HG03175 (cell line): ENCODE data around the gene SORT1.
"Not testable (repeated sequence)": the region's sequence is repeated elsewhere in the genome, so short reads cannot be mapped to it uniquely, and the experiment has no call there.

Experiments used
- ATAC-seq: cut with Tn5 transposase; IDR thresholded peaks from one replicate; pipeline ENCODE4 v1.9.1; 2021; ENCODE audit warnings: mild to moderate bottlenecking, moderate library complexity; ENCODE audit not compliant: unreplicated experiment

The SORT1 gene

DNA sequence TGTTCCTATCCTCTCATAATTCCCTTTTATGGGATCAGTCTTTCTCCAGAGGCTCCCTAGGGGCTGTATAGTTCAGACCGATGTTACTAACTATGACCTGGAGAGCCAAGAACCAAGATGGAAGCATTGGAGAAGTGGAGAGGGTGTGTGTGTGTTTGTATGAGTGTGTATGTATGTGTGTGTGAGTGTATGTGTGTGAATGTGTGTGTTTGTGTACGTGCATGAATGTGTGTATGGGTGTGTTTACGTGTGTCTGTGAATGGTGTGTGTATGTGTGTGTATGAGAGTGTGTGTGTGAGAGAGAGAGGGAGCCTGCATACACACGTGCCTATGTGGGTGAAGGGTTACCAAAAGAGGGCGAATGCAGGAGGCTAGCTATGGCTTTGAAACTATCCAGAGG lies 95.8 kb downstream of the SORT1 start:
- no peak for ATAC-seq

DNA sequence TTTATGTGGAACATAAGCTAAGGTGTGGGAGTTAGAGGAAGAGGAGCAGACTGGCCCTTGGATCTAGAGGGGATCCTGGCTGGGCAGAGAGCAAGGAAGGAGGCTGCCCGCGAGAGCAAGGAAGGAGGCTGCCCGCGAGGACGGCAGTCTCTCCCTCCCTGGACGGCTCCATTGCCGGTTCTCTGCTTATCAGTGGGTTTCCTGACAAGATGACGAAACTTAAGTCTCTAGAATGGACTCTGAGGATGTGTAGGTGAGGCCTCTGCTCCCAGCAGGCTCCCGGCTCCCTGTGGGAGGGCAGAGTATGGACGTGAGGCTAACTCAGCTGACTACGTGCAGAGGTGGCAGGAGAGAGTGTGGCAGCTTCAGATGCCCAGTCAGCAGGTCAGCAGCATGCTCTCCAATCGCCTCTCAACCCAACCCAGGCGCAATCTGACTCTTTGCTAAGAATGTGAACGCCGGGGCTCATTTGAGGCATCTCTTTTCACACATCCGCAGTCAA lies 97.0 kb downstream of the SORT1 start:
- ATAC-seq = no peak

DNA sequence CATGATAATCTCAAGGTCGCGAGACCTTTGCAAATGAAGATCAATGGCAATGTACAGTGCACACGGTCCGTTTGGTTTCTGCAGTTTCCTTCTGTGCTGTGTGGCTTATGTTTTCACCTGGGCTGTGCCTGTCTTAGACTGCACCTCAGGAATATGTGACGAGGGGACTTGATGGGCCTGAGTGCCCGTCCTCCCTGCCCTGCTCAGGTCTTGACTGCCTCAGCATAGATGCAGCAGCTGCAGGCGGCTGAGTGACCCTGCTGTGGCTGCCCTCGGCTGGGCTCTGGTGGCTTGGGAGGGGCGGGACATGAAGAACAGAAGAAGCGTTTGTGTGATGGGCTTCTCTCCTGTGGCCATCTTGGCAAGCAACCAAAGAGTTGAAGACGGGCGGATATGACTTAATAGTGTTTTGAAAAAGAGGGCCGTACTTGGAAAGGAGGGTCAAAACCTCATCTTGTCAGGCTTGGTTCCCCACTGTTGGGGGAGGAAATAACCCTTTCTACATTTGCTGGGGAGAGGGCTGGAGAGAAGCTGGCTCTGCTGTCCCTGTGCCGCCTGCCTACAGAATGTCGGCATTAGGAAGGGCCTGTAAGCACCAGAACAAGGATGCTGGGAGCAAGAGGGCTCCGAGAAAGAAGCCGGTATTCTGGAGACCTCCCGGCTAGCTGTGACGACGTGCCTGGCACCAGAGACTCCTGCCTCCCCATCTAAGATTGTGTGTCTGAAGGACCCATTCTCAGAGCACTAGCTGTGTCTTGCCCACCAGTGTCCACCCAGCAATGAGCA lies 98.0 kb downstream of the SORT1 start:
- ATAC-seq = no peak

GRCh38 chr1:109298666-109299557 lies 98.8 kb downstream of the SORT1 start:
- no peak for ATAC-seq

DNA sequence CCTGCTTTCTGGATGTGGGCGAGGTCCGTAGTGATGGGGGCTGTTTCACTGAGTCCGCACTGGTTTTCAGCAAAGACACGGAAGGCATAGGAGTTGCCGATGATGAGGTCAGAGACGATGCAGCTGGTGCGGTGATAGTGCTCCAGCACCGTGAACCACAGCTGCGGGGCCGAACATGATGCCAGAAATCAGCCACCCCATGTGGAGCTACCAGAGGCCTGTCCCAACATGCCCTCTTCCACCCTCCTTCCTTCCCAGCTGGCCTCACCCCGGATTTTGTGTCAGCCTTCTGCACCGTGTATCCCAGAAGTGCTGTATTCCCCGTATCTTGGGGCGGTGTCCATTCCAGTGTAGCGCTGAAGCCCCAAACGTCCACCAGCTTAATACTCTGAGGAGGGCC lies 100.9 kb downstream of the SORT1 start:
- ATAC-seq = no peak

DNA sequence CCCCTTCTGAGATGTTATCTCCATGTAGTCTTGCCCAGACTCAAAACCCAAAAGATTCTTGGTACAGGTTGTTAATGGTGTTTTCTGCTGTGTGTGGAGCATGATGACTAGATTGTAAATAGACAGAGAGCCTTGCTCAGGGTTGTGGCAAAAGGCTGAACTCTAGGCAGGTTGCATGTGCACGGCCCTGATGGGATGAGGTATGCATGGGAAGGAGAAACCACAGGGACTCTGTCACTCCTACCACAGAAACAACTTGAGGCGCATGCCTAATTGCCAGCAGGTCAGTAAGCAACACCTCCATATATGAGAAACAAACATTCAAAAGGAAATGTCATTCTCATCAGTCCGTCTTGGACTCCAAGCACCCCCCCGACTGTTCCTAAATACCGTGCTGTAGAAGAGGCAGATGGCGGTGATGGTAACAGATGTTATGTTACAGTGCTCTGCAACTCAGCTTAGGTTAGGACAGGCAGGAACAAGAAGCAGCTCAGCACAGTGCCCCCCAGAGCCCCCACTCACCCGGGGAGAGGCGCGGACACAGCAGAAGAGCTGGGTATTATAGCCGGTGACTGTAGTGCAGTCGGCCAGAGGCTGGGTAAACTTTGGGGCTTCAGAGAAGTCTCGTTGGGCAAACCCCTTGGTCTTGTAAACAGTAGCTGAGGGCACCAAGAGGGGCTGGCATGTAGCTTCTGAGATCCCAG lies 101.9 kb downstream of the SORT1 start:
- no peak for ATAC-seq

DNA sequence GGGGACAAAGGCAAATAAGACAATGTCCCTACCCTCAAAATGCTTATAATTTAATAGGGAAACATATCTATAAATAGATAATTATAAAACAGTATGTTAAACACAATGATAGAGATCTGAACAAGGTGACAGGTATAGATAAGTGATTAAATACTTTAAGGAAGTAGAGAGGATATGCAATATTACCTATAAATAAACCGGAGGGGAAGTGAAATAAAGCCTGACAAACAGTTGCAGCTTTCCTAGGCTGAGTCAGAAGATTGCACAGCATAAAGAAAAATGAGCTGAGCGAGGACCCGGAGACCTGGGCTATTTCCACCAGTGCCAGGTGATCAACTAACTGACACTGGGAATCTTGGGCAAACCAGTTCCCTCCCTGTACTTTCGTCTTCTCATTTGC lies 103.2 kb downstream of the SORT1 start:
- ATAC-seq = no peak

DNA sequence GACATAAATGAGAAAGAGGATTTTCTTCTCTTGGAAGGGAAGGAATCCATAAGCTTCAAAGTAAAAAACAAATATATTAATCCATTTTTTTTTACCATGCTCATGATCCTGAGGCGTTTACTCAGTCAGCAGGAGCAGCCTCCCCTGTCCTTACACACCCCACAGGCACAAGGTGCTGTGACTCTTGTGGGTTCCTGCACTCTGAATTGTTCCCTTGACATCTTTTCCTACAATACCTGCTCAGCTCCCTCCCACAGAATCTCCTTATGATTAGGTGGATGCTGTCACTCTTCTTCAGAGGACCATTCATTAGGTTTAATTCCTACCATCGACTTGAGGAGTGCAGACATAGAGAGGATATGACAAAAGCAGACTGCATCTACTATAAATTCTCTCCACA lies 104.7 kb downstream of the SORT1 start:
- no peak for ATAC-seq

- ATAC-seq = no peak
Observed at GRCh38 chr1:109292364-109292763, 105.4 kb downstream of the SORT1 start.

DNA sequence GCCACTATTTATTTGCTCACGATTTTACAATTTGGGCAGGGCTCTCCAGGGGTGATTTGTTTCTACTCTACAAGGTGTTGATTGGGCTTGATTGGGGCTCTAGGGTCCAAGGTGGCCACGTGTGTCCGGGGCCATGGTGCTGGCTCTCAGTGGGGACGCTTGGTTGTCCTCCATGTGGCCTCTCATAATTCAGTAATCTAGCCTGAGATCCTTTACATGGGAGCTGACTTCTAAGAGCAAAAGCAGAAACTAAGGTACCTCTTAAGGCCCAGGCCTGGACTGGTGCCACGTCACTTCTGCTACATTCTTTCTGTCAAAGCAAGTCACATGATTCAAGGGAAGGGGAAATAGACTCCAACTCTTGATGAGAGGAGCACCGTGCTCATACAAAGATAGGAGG lies 106.7 kb downstream of the SORT1 start:
- ATAC-seq = no peak

- no peak for ATAC-seq
Observed at GRCh38 chr1:109290137-109290536, 107.6 kb downstream of the SORT1 start.

GRCh38 chr1:109286762-109287161 lies 111.0 kb downstream of the SORT1 start:
- not testable (repeated sequence) for ATAC-seq

- ATAC-seq = no peak
Observed at GRCh38 chr1:109283748-109284600, 113.7 kb downstream of the SORT1 start.

- ATAC-seq = peak; percentile 99
Observed at GRCh38 chr1:109282952-109283747, 114.6 kb downstream of the SORT1 start, which contains the start of gene PSRC1. TSS of gene PSRC1 (minus strand) at chr1:109283145.

DNA sequence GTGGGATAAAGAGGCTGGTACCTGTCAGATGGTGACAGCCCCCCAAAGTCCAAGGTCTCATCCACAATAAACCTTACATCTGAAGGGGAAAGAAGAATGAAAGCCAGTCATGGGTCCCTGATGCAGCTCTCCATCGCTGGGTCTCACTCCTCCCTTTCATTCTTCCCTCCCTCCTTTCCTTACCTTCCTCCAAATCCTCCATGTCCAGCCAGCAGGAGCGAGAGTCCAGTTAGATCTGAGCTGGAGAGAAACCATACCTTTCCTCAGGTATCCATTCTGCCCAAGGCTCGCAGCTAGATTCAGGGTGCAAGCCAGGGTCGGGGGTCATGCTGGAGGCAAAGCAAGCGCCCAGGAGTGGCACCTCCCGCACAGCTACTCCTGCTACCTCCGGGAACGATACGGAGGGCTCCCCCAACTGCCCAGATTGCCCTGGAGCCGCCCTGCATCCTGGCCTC lies 115.2 kb downstream of the SORT1 start:
- no peak for ATAC-seq

GRCh38 chr1:109281680-109282496 lies 115.8 kb downstream of the SORT1 start:
- no peak for ATAC-seq

DNA sequence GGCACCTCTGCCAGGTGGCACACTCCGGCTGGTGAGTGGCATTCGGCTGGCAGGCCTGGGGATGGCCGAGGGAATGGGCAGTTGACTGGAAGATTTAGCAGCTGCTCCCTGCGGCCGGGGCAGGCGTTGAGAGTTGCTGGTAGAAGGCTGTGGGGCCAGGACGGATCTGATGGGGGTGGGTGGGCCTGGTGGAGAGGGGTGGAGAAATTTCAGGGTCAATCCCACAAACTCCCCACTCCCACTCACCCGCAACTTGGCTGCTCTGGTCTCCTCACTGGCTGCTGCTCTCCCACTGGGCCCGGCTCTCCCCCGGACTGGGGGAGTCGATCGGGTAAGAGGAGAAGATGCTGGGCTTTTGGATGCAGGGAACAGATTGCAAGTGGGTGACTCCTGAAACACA lies 116.9 kb downstream of the SORT1 start:
- ATAC-seq = no peak

DNA sequence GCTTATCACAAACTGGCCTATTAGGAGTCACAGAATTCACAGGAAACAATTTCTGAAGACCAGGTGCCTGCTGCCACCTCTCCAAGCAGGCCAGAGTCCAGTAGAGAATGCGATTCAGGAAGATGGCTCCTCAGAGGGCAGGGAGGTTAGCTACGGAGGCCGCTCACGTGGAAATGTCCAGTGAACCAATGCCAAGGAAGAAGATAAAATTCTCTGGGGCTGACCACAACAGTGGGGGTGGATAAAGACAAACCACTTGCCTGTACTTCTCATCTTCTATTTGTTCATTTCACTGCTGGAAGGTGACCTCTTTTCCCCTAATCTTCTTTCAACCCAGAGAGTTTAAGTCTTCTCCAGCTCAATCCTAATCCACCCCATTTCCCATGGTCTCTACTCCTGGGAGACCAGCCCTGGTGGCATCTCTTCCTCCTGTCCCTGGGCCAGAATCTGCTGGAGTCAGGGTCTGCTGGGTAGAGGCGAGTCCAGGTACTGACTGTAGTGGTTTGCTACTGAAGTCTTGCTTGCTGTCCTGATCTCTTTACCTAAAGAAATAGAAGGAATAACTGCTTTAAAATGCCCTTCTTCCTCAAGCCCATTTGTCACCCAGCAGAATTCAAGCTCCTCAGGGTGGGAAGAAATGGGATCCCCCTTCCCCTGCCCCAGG lies 118.0 kb downstream of the SORT1 start:
- ATAC-seq = no peak
